Measurements from ENCODE around the gene HIGD2B.
"Not testable (repeated sequence)": the region's sequence is repeated elsewhere in the genome, so short reads cannot be mapped to it uniquely, and the experiment has no call there.

HIGD2B gene

DNA sequence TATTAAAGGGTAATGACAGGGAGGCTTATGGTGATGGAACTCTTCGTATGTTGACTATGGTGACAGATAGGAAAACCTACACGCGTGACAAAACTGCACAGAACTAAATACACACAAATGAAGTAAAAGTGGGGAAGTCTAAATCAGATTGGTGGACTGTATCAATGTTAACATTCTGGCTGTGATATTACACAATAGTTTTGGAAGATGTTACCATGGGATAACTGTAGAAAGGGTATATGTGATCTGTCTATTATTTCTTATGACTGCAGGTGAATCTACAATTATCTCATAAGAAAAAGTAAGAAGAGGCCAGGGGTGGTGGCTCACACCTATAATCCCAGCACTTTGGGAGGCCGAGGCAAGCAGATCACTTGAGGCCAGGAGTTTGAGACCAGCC lies 9.1 kb downstream of the HIGD2B start:
- DNase-seq (ENCODE audit: low read depth) = no peak

GRCh38 chr15:72671525-72671924 lies 14.5 kb downstream of the HIGD2B start:
- no peak for DNase-seq (ENCODE audit: low read depth)

DNA sequence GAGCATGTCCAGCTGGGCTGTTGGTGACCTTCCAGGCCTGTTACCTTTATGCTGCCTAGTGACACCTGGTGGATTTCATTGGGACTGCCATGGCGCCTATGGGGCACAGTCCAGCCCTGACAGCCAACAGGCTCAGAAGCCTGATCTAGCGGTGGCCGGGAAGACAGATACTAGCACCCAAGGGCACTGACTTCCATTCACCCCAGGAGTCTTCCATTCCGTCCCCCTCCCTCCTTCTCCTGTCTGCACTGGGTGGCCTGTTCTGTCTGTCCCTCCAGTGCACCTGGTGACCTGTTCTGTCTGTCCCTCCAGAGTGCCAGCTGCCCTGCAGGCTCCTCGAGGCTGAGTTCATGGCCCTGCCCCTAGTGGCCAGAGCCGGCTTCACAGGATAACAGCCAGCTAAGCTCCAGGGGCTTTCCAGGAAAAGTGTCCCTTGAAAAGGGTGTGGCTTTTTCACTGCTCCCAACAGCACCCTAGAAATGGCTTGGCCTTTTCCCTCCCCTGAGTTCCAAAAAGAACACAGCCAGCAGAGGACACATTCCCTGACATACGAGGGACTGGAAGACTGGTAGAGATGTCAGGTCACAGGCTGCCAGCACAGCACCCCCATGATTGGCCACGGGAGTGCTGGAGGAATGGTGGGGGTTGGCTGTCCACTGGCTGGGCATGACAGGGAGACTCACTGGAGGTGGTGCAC lies 15.2 kb downstream of the HIGD2B start:
- peak; percentile 78 for DNase-seq (ENCODE audit: low read depth)

DNA sequence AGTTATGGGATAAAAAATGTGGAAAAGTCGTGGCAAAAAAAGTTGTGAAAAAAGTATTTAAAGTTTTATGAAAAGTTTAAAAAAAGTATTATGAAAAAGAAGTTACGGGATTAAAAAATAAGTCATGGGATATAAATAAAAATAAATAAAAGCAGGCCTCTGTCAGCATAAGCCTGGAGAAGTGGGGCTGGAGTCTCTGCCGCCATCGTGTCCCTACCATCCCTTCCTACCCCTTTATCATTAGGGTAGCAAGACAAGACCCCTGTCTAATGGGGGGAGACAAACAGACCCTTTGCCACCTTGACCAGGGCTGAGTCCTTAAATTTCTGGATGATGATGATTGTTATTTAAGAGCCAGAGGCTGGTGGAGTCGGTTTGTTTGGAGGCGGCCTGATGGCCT lies 16.2 kb downstream of the HIGD2B start:
- not testable (repeated sequence) for DNase-seq (ENCODE audit: low read depth)

GRCh38 chr15:72665706-72666105 lies 20.3 kb downstream of the HIGD2B start:
- not testable (repeated sequence) for DNase-seq (ENCODE audit: low read depth)

DNA sequence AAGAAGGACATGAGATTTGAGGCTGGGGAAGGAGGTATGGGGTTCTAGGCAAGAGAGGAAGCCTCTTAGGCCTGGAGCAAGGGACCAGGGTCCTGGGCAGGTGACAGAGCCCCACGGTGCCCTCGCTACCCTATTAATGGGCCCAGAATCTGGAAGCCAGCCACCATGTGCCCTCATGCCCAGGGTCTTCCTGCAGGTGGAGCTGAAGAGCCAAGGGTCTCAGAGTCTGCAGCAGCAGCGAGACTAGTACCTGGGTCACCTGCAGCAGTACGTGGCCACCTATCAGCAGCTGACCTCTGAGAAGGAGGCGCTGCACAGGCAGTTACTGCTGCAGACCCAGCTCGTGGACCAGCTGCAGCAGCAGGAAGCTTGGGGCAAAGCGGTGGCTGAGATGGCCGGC lies 22.1 kb downstream of the HIGD2B start:
- not testable (repeated sequence) for DNase-seq (ENCODE audit: low read depth)

GRCh38 chr15:72661081-72661480 lies 24.9 kb downstream of the HIGD2B start:
- DNase-seq (ENCODE audit: low read depth) = not testable (repeated sequence)

DNA sequence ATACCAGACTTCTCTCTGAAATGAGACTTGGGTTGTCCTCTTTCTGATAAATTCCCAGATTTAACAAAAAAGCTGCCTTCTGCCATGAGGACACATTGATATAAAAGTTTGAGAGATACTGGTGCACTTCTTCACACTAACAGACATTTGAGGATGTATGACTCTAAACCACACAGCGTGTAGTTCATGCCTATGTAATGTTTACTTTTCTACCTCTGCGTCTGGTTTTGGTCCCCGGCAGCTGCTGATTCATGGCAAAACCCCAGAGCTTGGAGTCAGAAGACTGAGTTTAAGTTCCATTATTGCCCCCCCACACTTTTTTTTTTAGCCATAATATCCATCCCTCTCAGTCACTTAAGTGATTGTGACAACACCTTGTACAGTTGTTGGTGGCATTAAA lies 30.0 kb downstream of the HIGD2B start:
- not testable (repeated sequence) for DNase-seq (ENCODE audit: low read depth)

- not testable (repeated sequence) for DNase-seq (ENCODE audit: low read depth)
Observed at GRCh38 chr15:72654397-72654796, 31.6 kb downstream of the HIGD2B start, which contains the start of gene GOLGA6B. GOLGA6B (plus strand) TSS chr15:72654697; CDS start chr15:72654738, 41 bp downstream.

GRCh38 chr15:72648631-72649253 lies 37.2 kb downstream of the HIGD2B start:
- not testable (repeated sequence) for DNase-seq (ENCODE audit: low read depth)

GRCh38 chr15:72642271-72642670 lies 43.7 kb downstream of the HIGD2B start:
- DNase-seq (ENCODE audit: low read depth) = not testable (repeated sequence)

GRCh38 chr15:72639759-72640483 lies 46.1 kb downstream of the HIGD2B start:
- DNase-seq (ENCODE audit: low read depth) = not testable (repeated sequence)

DNA sequence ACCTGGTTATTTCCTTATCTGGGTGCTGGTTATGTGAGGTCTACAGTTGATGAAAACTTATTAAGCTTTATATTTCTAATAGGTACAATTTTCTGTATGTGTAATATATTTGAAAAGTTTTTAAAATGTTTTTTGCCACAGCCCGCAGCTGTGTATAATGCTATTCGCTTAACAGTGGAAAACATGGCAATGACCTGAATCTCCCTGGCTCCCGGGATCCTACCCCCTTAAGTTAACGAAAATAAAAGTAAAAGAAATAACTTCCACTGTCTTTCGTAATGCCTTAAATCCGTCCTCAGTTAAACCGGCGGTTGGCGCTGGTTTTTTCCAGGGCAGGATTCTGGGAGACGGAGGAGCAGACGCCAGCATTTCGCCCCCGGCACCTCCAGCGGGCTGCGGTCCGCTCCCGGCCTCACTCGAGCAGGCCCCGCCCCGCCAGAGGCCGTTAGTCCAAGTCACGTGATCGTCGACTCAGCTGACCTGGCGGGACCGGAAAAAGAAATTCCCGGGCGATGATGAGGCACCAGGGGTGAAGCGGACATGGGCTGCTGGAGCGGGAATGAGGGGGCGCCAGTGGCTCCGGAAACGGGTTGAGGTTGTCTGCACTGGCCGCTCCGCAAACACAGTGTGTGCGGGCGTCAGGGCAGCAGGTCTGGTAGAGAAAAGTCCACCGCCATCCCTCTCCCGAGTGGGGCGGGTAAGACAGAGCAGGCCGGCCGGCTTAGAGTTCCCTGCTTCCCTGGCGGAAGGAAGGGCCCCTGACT lies 49.3 kb downstream of the HIGD2B start:
- peak; percentile 87 for DNase-seq (ENCODE audit: low read depth)

GRCh38 chr15:72629068-72629570 lies 56.9 kb downstream of the HIGD2B start:
- DNase-seq (ENCODE audit: low read depth) = not testable (repeated sequence)

DNA sequence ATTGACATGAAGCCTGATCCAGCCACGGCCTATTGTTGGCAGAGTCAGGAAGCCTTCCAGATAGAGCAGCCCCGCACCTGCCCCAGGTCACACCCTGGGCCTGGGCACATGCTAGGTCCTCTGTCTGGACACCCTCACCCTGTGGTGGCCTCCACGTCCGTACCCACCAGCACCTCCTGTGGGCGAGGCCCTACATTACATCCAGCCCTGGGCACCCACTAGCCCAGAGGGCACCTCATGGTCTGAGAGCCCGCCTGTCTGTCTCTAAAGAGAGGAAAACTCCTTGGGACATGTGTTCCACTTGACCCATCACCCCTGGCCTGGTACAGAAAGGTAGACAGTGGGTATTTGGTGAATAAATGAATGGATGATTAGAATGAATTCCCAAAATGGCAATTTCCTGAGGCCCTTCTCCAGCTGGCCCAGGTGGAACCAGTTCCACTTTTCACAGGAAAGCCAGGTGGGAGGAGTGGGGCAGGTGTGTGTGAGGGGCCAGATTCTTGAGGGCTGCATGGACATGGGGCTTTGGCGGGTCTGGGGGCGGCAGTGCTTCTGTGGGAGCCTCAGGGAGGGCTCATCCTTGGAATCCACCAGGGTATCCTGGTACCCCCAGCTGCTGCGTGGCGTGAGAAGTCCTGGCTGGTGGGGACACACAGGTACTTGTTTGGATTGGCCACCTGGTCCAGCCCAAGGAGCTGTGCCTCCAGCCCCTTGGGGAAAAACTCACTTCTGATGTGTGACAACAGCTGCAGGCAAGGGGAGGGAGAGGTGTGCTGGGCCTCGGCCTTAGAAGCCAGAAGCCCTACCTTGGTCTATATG lies 57.5 kb downstream of the HIGD2B start:
- not testable (repeated sequence) for DNase-seq (ENCODE audit: low read depth)

GRCh38 chr15:72626153-72626552 lies 59.8 kb downstream of the HIGD2B start:
- DNase-seq (ENCODE audit: low read depth) = not testable (repeated sequence)

Measured in ELR (cell line).